Hepatocyte (in vitro differentiated cells): ENCODE data around the gene GNAO1. TPM values are rescaled to one million over a fixed set of nuclear protein-coding genes. Genes with fewer than 3 reads are reported as not detected.

Experiments
- DNase-seq: peaks from one replicate; pipeline ENCODE4 v3.0.0-alpha.2; 2016; ENCODE audit warnings: low spot score
- H2AFZ ChIP-seq: fragments of 200-600 bp; sonication (generic); 2 replicates; pipeline ENCODE4 v1.6.0; 2016; ENCODE audit warnings: antibody characterized with exemption, mild to moderate bottlenecking
- H3K27ac ChIP-seq: fragments of 200-600 bp; sonication (generic); 2 replicates; pipeline ENCODE4 v1.5.1; 2016; ENCODE audit warnings: mild to moderate bottlenecking
- H3K27me3 ChIP-seq: fragments of 200-600 bp; sonication (generic); 2 replicates; pipeline ENCODE4 v1.6.1; 2016
- H3K36me3 ChIP-seq: fragments of 200-600 bp; sonication (generic); replicated peaks from 2 replicates; pipeline ENCODE4 v1.5.1; 2016; ENCODE audit warnings: low read depth; ENCODE audit not compliant: insufficient read depth
- H3K4me1 ChIP-seq: fragments of 200-600 bp; sonication (generic); 2 replicates; pipeline ENCODE4 v1.5.1; 2016; ENCODE audit warnings: mild to moderate bottlenecking, moderate library complexity; ENCODE audit not compliant: insufficient read depth
- H3K4me2 ChIP-seq: fragments of 200-600 bp; sonication (generic); 2 replicates; pipeline ENCODE4 v1.6.0; 2016
- H3K4me3 ChIP-seq: fragments of 200-600 bp; sonication (generic); 2 replicates; pipeline ENCODE4 v1.5.1; 2016; ENCODE audit warnings: mild to moderate bottlenecking
- H3K79me2 ChIP-seq: fragments of 200-600 bp; sonication (generic); 2 replicates; pipeline ENCODE4 v1.6.0; 2017; ENCODE audit warnings: mild to moderate bottlenecking
- H3K9me2 ChIP-seq: fragments of 200-600 bp; sonication (generic); replicated peaks from 2 replicates; pipeline ENCODE4 v1.6.0; 2017; ENCODE audit warnings: mild to moderate bottlenecking; ENCODE audit not compliant: insufficient read depth
- H3K9me3 ChIP-seq: fragments of 200-600 bp; sonication (generic); 2 replicates; pipeline ENCODE4 v1.5.1; 2016; ENCODE audit warnings: low read depth, mild to moderate bottlenecking
- H4K20me1 ChIP-seq: fragments of 200-600 bp; sonication (generic); 2 replicates; pipeline ENCODE4 v1.6.0; 2016; ENCODE audit warnings: mild to moderate bottlenecking; ENCODE audit not compliant: insufficient read depth, poor library complexity, severe bottlenecking
- EZH2 ChIP-seq: fragments of 200-600 bp; sonication (generic); IDR thresholded peaks from 2 replicates; pipeline ENCODE4 v1.6.1; 2016; ENCODE audit warnings: antibody characterized with exemption, mild to moderate bottlenecking, borderline replicate concordance
- EZH2phosphoT487 ChIP-seq: fragments of 200-600 bp; sonication (generic); IDR thresholded peaks from one replicate; pipeline ENCODE4 v1.6.1; 2018; ENCODE audit warnings: antibody characterized with exemption, mild to moderate bottlenecking, low read depth, moderate library complexity; ENCODE audit not compliant: unreplicated experiment, severe bottlenecking
- WGBS: methylation state at CpG from one replicate; pipeline ENCODE4 v1.1.6; 2016; ENCODE audit warnings: low lambda C conversion rate; ENCODE audit errors: missing lambda C conversion rate; 5-methylcytosine and 5-hydroxymethylcytosine counted together
- polyA plus RNA-seq: library from polyadenylated mRNA; unstranded; fragments of >200 nt; fragmentation: Nextera tagmentation; extraction: Ambion mirVana; gene quantifications from 2 replicates; pipeline ENCODE4 v1.2.1, GENCODE V29; 2016
- total RNA-seq: library from RNA; depleted of rRNA; stranded (reverse); fragments of >200 nt; gene quantifications from 2 replicates; pipeline ENCODE4 v1.2.3, GENCODE V29; 2014
- TF ChIP-seq, protein P1 (sequence below): fragments of 200-600 bp; sonication (generic); IDR thresholded peaks from 2 replicates; pipeline ENCODE4 v1.5.1; 2016; ENCODE audit warnings: antibody characterized with exemption, mild to moderate bottlenecking; ENCODE audit not compliant: poor library complexity

The GNAO1 gene
- total and polyA plus RNA-seq, 2 experiments from 2014 or later = 0.77 to 2.2 TPM

GRCh38 chr16:56260378-56261160 is 69.3 kb downstream of the GNAO1 start:
- Histone ChIP-seq H4K20me1 (no peaks in the 10 kb centered on the region), H3K9me2 (no peaks in the 10 kb centered on the region), H3K27ac (no peak overlapping the region), H3K9me3 (no peaks in the 10 kb centered on the region), H3K4me1 (peaks cover 29% of the 10 kb centered on the region), H3K4me3 (no peak overlapping the region), H3K4me2 (no peak overlapping the region), H3K27me3 (no peaks in the 10 kb centered on the region), H2AFZ (no peak overlapping the region), H3K79me2 (no peaks in the 10 kb centered on the region), H3K36me3 (no peaks in the 10 kb centered on the region)
- TF ChIP-seq EZH2phosphoT487 (no peak), EZH2 (no peak)
- TF ChIP-seq, protein P1, sequence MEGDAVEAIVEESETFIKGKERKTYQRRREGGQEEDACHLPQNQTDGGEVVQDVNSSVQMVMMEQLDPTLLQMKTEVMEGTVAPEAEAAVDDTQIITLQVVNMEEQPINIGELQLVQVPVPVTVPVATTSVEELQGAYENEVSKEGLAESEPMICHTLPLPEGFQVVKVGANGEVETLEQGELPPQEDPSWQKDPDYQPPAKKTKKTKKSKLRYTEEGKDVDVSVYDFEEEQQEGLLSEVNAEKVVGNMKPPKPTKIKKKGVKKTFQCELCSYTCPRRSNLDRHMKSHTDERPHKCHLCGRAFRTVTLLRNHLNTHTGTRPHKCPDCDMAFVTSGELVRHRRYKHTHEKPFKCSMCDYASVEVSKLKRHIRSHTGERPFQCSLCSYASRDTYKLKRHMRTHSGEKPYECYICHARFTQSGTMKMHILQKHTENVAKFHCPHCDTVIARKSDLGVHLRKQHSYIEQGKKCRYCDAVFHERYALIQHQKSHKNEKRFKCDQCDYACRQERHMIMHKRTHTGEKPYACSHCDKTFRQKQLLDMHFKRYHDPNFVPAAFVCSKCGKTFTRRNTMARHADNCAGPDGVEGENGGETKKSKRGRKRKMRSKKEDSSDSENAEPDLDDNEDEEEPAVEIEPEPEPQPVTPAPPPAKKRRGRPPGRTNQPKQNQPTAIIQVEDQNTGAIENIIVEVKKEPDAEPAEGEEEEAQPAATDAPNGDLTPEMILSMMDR = no peak
- no peak for DNase-seq
- 92% methylated on average over 13 of the region's 13 CpGs for WGBS

DNA sequence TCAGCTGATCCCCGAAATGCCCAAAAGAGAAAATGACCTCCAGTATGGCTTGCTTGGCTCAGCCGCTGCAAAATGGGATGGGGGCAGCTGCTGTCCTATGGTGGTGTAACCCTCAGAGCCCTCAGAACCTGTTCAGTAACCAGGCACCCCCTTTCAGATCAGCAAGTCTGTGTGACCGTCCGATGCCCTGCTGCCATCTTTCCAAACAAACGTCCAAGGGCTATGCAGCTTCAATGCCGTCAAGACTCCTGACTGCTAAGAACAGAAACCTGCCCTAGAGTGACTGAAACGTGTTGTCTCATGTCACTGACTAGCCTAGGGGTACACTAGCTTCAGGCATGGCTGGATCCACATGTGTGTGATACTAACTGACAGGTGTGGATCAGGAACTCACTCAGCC is 70.4 kb downstream of the GNAO1 start:
- Histone ChIP-seq H4K20me1 (no peaks in the 10 kb centered on the region), H3K9me3 (no peaks in the 10 kb centered on the region), H3K27me3 (no peaks in the 10 kb centered on the region), H3K4me2 (no peak overlapping the region), H3K4me3 (no peak overlapping the region), H3K36me3 (no peaks in the 10 kb centered on the region), H3K9me2 (no peaks in the 10 kb centered on the region), H3K27ac (no peak overlapping the region), H2AFZ (no peak overlapping the region), H3K4me1 (peaks cover 29% of the 10 kb centered on the region), H3K79me2 (no peaks in the 10 kb centered on the region)
- no peak for TF ChIP-seq EZH2phosphoT487
- no peak for TF ChIP-seq EZH2
- TF ChIP-seq, protein P1 = no peak
- no peak for DNase-seq
- WGBS = 92% methylated on average over 7 of the region's 7 CpGs

- Histone ChIP-seq H4K20me1 (no peaks in the 10 kb centered on the region), H3K27me3 (no peaks in the 10 kb centered on the region), H3K4me1 (peaks cover 26% of the 10 kb centered on the region), H2AFZ (no peak overlapping the region), H3K36me3 (no peaks in the 10 kb centered on the region), H3K9me3 (no peaks in the 10 kb centered on the region), H3K4me3 (no peak overlapping the region), H3K79me2 (no peaks in the 10 kb centered on the region), H3K27ac (peak overlapping the region; percentile 33), H3K9me2 (no peaks in the 10 kb centered on the region), H3K4me2 (no peak overlapping the region)
- WGBS = 47% methylated on average over 5 of the region's 5 CpGs
- DNase-seq = peak; percentile 72
- TF ChIP-seq EZH2 (no peak), EZH2phosphoT487 (no peak)
- TF ChIP-seq, protein P1 = no peak
These were observed 70.9 kb downstream of the GNAO1 start for GRCh38 chr16:56262148-56262547.
